Tibial nerve (tissue), 4 donors: Measurements from ENCODE around the gene MAGI2.

Experiments used
- EP300 ChIP-seq, 2 donors: sonication (generic); formaldehyde crosslinking; IDR thresholded peaks; one replicate each; pipeline ENCODE4 v1.6.1; 2017; ENCODE audit warnings: antibody characterized with exemption in 2 of 2, mild to moderate bottlenecking in 1 of 2
- TF ChIP-seq, protein P1 (sequence below), 5 experiments: fragments of 200-600 bp in 3 of 5; fragments of 450-650 bp in 2 of 5; sonication (generic) in 3 of 5; IDR thresholded peaks; one replicate each; pipeline ENCODE4 v1.5.1; 2016 to 2019; ENCODE audit warnings: antibody characterized with exemption in 5 of 5, mild to moderate bottlenecking in 3 of 5, moderate library complexity in 2 of 5

DNA sequence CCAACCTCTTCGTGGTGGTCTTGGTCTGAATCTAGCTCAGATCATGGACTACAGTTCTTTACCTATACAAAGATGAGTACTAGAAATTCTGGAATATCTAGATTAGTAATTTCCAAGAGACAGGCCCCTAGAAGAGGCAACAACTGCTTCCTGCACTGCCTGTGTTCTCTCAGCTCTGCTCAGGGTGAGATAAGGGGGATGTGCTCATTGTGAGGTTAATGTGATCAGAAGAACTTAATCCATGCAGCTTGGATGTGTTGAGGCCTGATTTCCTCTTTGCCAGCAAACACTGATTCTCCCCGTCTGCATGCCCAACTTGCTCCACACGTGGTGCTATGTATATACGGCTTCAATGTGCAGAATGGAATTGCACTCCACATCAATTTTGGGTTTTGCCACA, 1386.9 kb downstream of the MAGI2 start:
- no peak for TF ChIP-seq EP300 (IDR thresholded peaks at IDR 0.05)
- TF ChIP-seq, protein P1, sequence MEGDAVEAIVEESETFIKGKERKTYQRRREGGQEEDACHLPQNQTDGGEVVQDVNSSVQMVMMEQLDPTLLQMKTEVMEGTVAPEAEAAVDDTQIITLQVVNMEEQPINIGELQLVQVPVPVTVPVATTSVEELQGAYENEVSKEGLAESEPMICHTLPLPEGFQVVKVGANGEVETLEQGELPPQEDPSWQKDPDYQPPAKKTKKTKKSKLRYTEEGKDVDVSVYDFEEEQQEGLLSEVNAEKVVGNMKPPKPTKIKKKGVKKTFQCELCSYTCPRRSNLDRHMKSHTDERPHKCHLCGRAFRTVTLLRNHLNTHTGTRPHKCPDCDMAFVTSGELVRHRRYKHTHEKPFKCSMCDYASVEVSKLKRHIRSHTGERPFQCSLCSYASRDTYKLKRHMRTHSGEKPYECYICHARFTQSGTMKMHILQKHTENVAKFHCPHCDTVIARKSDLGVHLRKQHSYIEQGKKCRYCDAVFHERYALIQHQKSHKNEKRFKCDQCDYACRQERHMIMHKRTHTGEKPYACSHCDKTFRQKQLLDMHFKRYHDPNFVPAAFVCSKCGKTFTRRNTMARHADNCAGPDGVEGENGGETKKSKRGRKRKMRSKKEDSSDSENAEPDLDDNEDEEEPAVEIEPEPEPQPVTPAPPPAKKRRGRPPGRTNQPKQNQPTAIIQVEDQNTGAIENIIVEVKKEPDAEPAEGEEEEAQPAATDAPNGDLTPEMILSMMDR (IDR thresholded peaks at IDR 0.05) = no peak
